GM23338 (cell line): ENCODE measurements around the gene SASH1.

Experiments used
- CREB1 ChIP-seq: fragments of 250-450 bp; sonication (Bioruptor Pico); IDR thresholded peaks from 2 replicates; pipeline ENCODE4 v1.5.0; 2020; ENCODE audit warnings: low read depth, mild to moderate bottlenecking, moderate library complexity
- CTCF ChIP-seq, 2 experiments: fragments of 200-600 bp in 1 of 2; sonication (generic) in 1 of 2; conservative IDR thresholded peaks; 2 replicates each; pipeline versions ENCODE4 v1.5.1 to v1.6.1; 2016 to 2017; ENCODE audit warnings: antibody characterized with exemption in 2 of 2, low read depth in 2 of 2, mild to moderate bottlenecking in 2 of 2, moderate library complexity in 1 of 2
- ETS1 ChIP-seq: IDR thresholded peaks from 2 replicates; pipeline ENCODE4 v1.6.1; 2016; ENCODE audit warnings: antibody characterized with exemption
- EZH2 ChIP-seq: fragments of 200-600 bp; sonication (generic); IDR thresholded peaks from one replicate; pipeline ENCODE4 v1.8.0; 2017; ENCODE audit warnings: antibody characterized with exemption, mild to moderate bottlenecking, low read depth; ENCODE audit not compliant: unreplicated experiment
- EZH2phosphoT487 ChIP-seq: fragments of 200-600 bp; sonication (generic); IDR thresholded peaks from one replicate; pipeline ENCODE4 v1.8.1; 2018; ENCODE audit warnings: antibody characterized with exemption; ENCODE audit not compliant: unreplicated experiment
- JUNB ChIP-seq: IDR thresholded peaks from one replicate; pipeline ENCODE4 v1.6.1; 2016; ENCODE audit warnings: antibody characterized with exemption; ENCODE audit not compliant: unreplicated experiment
- POLR2AphosphoS5 ChIP-seq: IDR thresholded peaks from 2 replicates; pipeline ENCODE4 v1.6.1; 2016; ENCODE audit warnings: antibody characterized with exemption, low read depth
- REST ChIP-seq: IDR thresholded peaks from one replicate; pipeline ENCODE4 v1.6.1; 2018; ENCODE audit warnings: antibody characterized with exemption; ENCODE audit not compliant: unreplicated experiment
- STAT1 ChIP-seq: IDR thresholded peaks from one replicate; pipeline ENCODE4 v1.6.1; 2016; ENCODE audit warnings: antibody characterized with exemption; ENCODE audit not compliant: unreplicated experiment
- ZNF331 ChIP-seq: fragments of 250-450 bp; sonication (Bioruptor Pico); IDR thresholded peaks from 2 replicates; pipeline ENCODE4 v1.5.0; 2020; ENCODE audit warnings: low read depth, mild to moderate bottlenecking, moderate library complexity
- ZNF462 ChIP-seq: fragments of 250-450 bp; sonication (Bioruptor Pico); IDR thresholded peaks from 2 replicates; pipeline ENCODE4 v1.5.0; 2020; ENCODE audit warnings: mild to moderate bottlenecking, moderate library complexity

GRCh38 chr6:148497257-148497656, 154.6 kb downstream of the SASH1 start:
- TF ChIP-seq CTCF (conservative IDR thresholded peaks at IDR 0.05; ENCODE audit: low read depth in 2 of 2): no peak
- no peak for TF ChIP-seq EZH2
- TF ChIP-seq JUNB: no peak
- no peak for TF ChIP-seq REST
- no peak for TF ChIP-seq POLR2AphosphoS5
- TF ChIP-seq ZNF331 (CRISPR knock-in tag): no peak
- no peak for TF ChIP-seq ETS1
- TF ChIP-seq CREB1 (CRISPR knock-in tag): no peak
- no peak for TF ChIP-seq EZH2phosphoT487
- TF ChIP-seq ZNF462: no peak
- TF ChIP-seq STAT1: no peak
